GM13977 (cell line): Measurements from ENCODE around the gene PCARE.
"Not testable (repeated sequence)": the region's sequence is repeated elsewhere in the genome, so short reads cannot be mapped to it uniquely, and the experiment has no call there.

Experiments
- DNase-seq: peaks from one replicate; pipeline ENCODE4 v3.0.0; 2012; ENCODE audit warnings: low spot score
- CTCF ChIP-seq: IDR thresholded peaks from 2 replicates; pipeline ENCODE4 v1.5.1; 2012; ENCODE audit warnings: mild to moderate bottlenecking, control low read depth; ENCODE audit not compliant: insufficient read depth; ENCODE audit errors: extremely low read depth, missing control alignments
- in situ Hi-C: fragments of 300-500 bp; cut with MboI; formaldehyde crosslinking; loops from one replicate; pipeline ENCODE4 v1.12.0; 2022; ENCODE audit warnings: low sequenced_read_pairs, low pct_unique_long_range_greater_than_20kb, mixed read lengths, inconsistent platforms; ENCODE audit not compliant: unreplicated experiment

The PCARE gene

GRCh38 chr2:29109246-29109645 lies 34.9 kb upstream of the PCARE start:
- no peak for TF ChIP-seq CTCF
- DNase-seq, result no peak
- in situ Hi-C loops, result no loop called here

GRCh38 chr2:29108225-29108624 lies 33.9 kb upstream of the PCARE start:
- TF ChIP-seq CTCF, result no peak
- in situ Hi-C loops, result no loop called here
- DNase-seq, result no peak

GRCh38 chr2:29107547-29107946 lies 33.2 kb upstream of the PCARE start:
- in situ Hi-C loops, DNase-seq: not testable (repeated sequence)

- DNase-seq, result no peak
- TF ChIP-seq CTCF, result no peak
- in situ Hi-C loops, result no loop called here
These were observed 32.7 kb upstream of the PCARE start for GRCh38 chr2:29106980-29107388.

GRCh38 chr2:29106256-29106655 lies 31.9 kb upstream of the PCARE start:
- TF ChIP-seq CTCF, result no peak
- in situ Hi-C loops, result no loop called here
- DNase-seq, result no peak

- no peak for DNase-seq
- TF ChIP-seq CTCF, result no peak
- in situ Hi-C loops, result no loop called here
These were observed 31.1 kb upstream of the PCARE start for GRCh38 chr2:29105375-29105774.

- in situ Hi-C loops, result no loop called here
- DNase-seq, result no peak
- TF ChIP-seq CTCF, result no peak
These were observed 30.4 kb upstream of the PCARE start for GRCh38 chr2:29104688-29105087.
